Fibroblast of the aortic adventitia (primary cell): ENCODE results near the gene PRPF4. TPM values are rescaled to one million over a fixed set of nuclear protein-coding genes. Genes with fewer than 3 reads are reported as not detected.
"Not testable (repeated sequence)": the region's sequence is repeated elsewhere in the genome, so short reads cannot be mapped to it uniquely, and the experiment has no call there.

Source experiments
- DNase-seq: peaks from one replicate; pipeline ENCODE4 v3.0.0-alpha.2; 2010; ENCODE audit warnings: low read depth
- H3K4me3 ChIP-seq: 2 replicates; pipeline ENCODE4 v1.5.1; 2011; ENCODE audit warnings: low read depth, mild to moderate bottlenecking, control low read depth, low read length, moderate library complexity
- CTCF ChIP-seq: IDR thresholded peaks from 2 replicates; pipeline ENCODE4 v1.5.1; 2011; ENCODE audit warnings: mild to moderate bottlenecking, low read length, control low read depth, inconsistent platforms; ENCODE audit not compliant: insufficient read depth
- total RNA-seq: library from RNA; depleted of rRNA; stranded (reverse); fragments of >200 nt; gene quantifications from 2 replicates; pipeline ENCODE4 v1.2.3, GENCODE V29; 2012; ENCODE audit warnings: low replicate concordance

PRPF4 gene
- 24.0 and 25.9 TPM in 2 replicates for total RNA-seq

GRCh38 chr9:113275157-113276131 is at the start of gene PRPF4, which contains the start of gene CDC26:
Gene PRPF4 (plus strand): TSS chr9:113275658. CDS start chr9:113275744, 86 bp downstream.
Gene CDC26 (minus strand): TSS chr9:113275572. CDS start chr9:113272507, 3,065 bp downstream.
- DNase-seq: peak; percentile 99
- TF ChIP-seq CTCF: no peak
- H3K4me3 ChIP-seq: peak within 1 kb of the TSS; percentile 96

- no peak for TF ChIP-seq CTCF
- no peak for DNase-seq
- no peak overlapping the region for H3K4me3 ChIP-seq
These were observed 48.0 kb upstream of the PRPF4 start for GRCh38 chr9:113227436-113227835.

- DNase-seq: no peak
- no peak for TF ChIP-seq CTCF
- no peak overlapping the region for H3K4me3 ChIP-seq
These were observed 47.3 kb upstream of the PRPF4 start for GRCh38 chr9:113228130-113228665.

GRCh38 chr9:113231701-113232100 is 43.8 kb upstream of the PRPF4 start:
- TF ChIP-seq CTCF: no peak
- no peak for DNase-seq
- H3K4me3 ChIP-seq: no peak overlapping the region

GRCh38 chr9:113235701-113236255 is 39.7 kb upstream of the PRPF4 start:
- DNase-seq, H3K4me3 ChIP-seq: not testable (repeated sequence)

GRCh38 chr9:113237026-113237425 is 38.4 kb upstream of the PRPF4 start:
- no peak for DNase-seq
- no peak for TF ChIP-seq CTCF
- H3K4me3 ChIP-seq: no peak overlapping the region

GRCh38 chr9:113238202-113238858 is 37.1 kb upstream of the PRPF4 start:
- TF ChIP-seq CTCF: no peak
- DNase-seq: no peak
- no peak overlapping the region for H3K4me3 ChIP-seq
